ENCODE results near the gene KLF15.

DNA sequence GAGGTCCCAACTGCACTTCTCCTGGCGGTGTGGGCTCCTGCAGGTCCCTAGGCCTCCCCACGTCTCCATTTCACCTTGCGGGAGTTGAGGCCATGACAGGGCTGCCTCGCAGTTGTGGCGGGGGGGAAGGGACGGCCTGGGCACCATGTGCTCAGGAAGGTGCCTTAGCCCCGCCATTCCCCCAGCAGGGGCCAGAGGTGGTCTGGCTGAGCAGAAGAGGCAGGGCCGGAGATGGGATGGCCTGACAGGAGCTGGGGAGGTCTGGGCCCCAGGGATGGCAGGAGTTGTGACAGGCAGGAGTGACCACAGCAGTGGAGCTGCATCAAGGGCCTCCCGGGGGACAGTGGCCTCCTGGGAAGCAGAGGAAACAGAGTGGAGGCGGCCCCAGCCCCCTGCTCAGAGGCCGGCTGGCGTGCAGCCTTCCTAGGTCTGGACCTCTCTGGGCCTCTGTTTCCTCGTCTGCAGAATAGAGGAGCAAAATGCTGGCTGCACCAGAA is 18.7 kb upstream of the KLF15 start:
- TF ChIP-seq CEBPB (IDR thresholded peaks at IDR 0.05; ENCODE audit: low read depth, low read length) (no peak), TBP (IDR thresholded peaks at IDR 0.05; ENCODE audit: low read depth, low read length) (no peak)

Data from H1 (cell line).